Measurements from ENCODE around the gene PACRG.

PACRG gene

GRCh38 chr6:163063561-163063960 is 335.8 kb downstream of the PACRG start:
- H3K4me3 ChIP-seq (ENCODE audit: low read depth in 1 of 2, low read length in 2 of 2): no peak overlapping the region
- H3K9me3 ChIP-seq (ENCODE audit: low read length): no peaks in the 10 kb centered on the region
- no peaks in the 10 kb centered on the region for H3K27me3 ChIP-seq (ENCODE audit: control insufficient read depth in 1 of 2, insufficient read depth in 2 of 2, low read length in 2 of 2)
- H3K27ac ChIP-seq (ENCODE audit: low read depth, low read length): no peak overlapping the region
- H3K9ac ChIP-seq (ENCODE audit: low read length): no peak overlapping the region
- H3K4me1 ChIP-seq (ENCODE audit: insufficient read depth, low read length): no peaks in the 10 kb centered on the region
- H3K36me3 ChIP-seq (ENCODE audit: insufficient read depth, low read length): no peaks in the 10 kb centered on the region

- no peaks in the 10 kb centered on the region for H3K36me3 ChIP-seq (ENCODE audit: insufficient read depth, low read length)
- no peak overlapping the region for H3K27ac ChIP-seq (ENCODE audit: low read depth, low read length)
- H3K9ac ChIP-seq (ENCODE audit: low read length): no peak overlapping the region
These were observed 336.6 kb downstream of the PACRG start for GRCh38 chr6:163064397-163064796.

GRCh38 chr6:163066200-163066599 is 338.4 kb downstream of the PACRG start:
- Histone ChIP-seq H3K4me1 (ENCODE audit: insufficient read depth, low read length) (no peaks in the 10 kb centered on the region), H3K27ac (ENCODE audit: low read depth, low read length) (no peak overlapping the region), H3K9me3 (ENCODE audit: low read length) (no peaks in the 10 kb centered on the region), H3K4me3 (ENCODE audit: low read depth in 1 of 2, low read length in 2 of 2) (no peak overlapping the region), H3K9ac (ENCODE audit: low read length) (no peak overlapping the region), H3K27me3 (ENCODE audit: control insufficient read depth in 1 of 2, insufficient read depth in 2 of 2, low read length in 2 of 2) (no peaks in the 10 kb centered on the region), H3K36me3 (ENCODE audit: insufficient read depth, low read length) (no peaks in the 10 kb centered on the region)

More at GRCh38 chr6:163064397-163064796, 336.6 kb downstream of the PACRG start:
- H3K9me3 ChIP-seq (ENCODE audit: low read length): no peaks in the 10 kb centered on the region
- no peak overlapping the region for H3K4me3 ChIP-seq (ENCODE audit: low read depth in 1 of 2, low read length in 2 of 2)
- no peaks in the 10 kb centered on the region for H3K4me1 ChIP-seq (ENCODE audit: insufficient read depth, low read length)
- H3K27me3 ChIP-seq (ENCODE audit: control insufficient read depth in 1 of 2, insufficient read depth in 2 of 2, low read length in 2 of 2): no peaks in the 10 kb centered on the region

- Histone ChIP-seq H3K9me3 (ENCODE audit: low read length) (no peaks in the 10 kb centered on the region), H3K27me3 (ENCODE audit: control insufficient read depth in 1 of 2, insufficient read depth in 2 of 2, low read length in 2 of 2) (no peaks in the 10 kb centered on the region), H3K36me3 (ENCODE audit: insufficient read depth, low read length) (no peaks in the 10 kb centered on the region), H3K9ac (ENCODE audit: low read length) (no peak overlapping the region), H3K27ac (ENCODE audit: low read depth, low read length) (no peak overlapping the region), H3K4me3 (ENCODE audit: low read depth in 1 of 2, low read length in 2 of 2) (no peak overlapping the region), H3K4me1 (ENCODE audit: insufficient read depth, low read length) (no peaks in the 10 kb centered on the region)
These were observed 349.4 kb downstream of the PACRG start for GRCh38 chr6:163077134-163077533.

- Histone ChIP-seq H3K27me3 (ENCODE audit: control insufficient read depth in 1 of 2, insufficient read depth in 2 of 2, low read length in 2 of 2) (no peaks in the 10 kb centered on the region), H3K36me3 (ENCODE audit: insufficient read depth, low read length) (no peaks in the 10 kb centered on the region), H3K4me3 (ENCODE audit: low read depth in 1 of 2, low read length in 2 of 2) (no peak overlapping the region), H3K9me3 (ENCODE audit: low read length) (no peaks in the 10 kb centered on the region), H3K27ac (ENCODE audit: low read depth, low read length) (no peak overlapping the region), H3K4me1 (ENCODE audit: insufficient read depth, low read length) (no peaks in the 10 kb centered on the region), H3K9ac (ENCODE audit: low read length) (no peak overlapping the region)
These were observed 350.9 kb downstream of the PACRG start for GRCh38 chr6:163078712-163079111.

GRCh38 chr6:163080228-163080627 is 352.5 kb downstream of the PACRG start:
- Histone ChIP-seq H3K4me1 (ENCODE audit: insufficient read depth, low read length) (no peaks in the 10 kb centered on the region), H3K36me3 (ENCODE audit: insufficient read depth, low read length) (no peaks in the 10 kb centered on the region), H3K9ac (ENCODE audit: low read length) (no peak overlapping the region), H3K27me3 (ENCODE audit: control insufficient read depth in 1 of 2, insufficient read depth in 2 of 2, low read length in 2 of 2) (no peaks in the 10 kb centered on the region), H3K9me3 (ENCODE audit: low read length) (no peaks in the 10 kb centered on the region), H3K4me3 (ENCODE audit: low read depth in 1 of 2, low read length in 2 of 2) (no peak overlapping the region), H3K27ac (ENCODE audit: low read depth, low read length) (no peak overlapping the region)

- Histone ChIP-seq H3K4me1 (ENCODE audit: insufficient read depth, low read length) (no peaks in the 10 kb centered on the region), H3K9ac (ENCODE audit: low read length) (no peak overlapping the region), H3K27me3 (ENCODE audit: control insufficient read depth in 1 of 2, insufficient read depth in 2 of 2, low read length in 2 of 2) (no peaks in the 10 kb centered on the region), H3K4me3 (ENCODE audit: low read depth in 1 of 2, low read length in 2 of 2) (no peak overlapping the region), H3K36me3 (ENCODE audit: insufficient read depth, low read length) (no peaks in the 10 kb centered on the region), H3K9me3 (ENCODE audit: low read length) (no peaks in the 10 kb centered on the region), H3K27ac (ENCODE audit: low read depth, low read length) (no peak overlapping the region)
These were observed 355.4 kb downstream of the PACRG start for GRCh38 chr6:163083141-163083540.

GRCh38 chr6:163085426-163085825 is 357.7 kb downstream of the PACRG start:
- Histone ChIP-seq H3K27ac (ENCODE audit: low read depth, low read length) (no peak overlapping the region), H3K9me3 (ENCODE audit: low read length) (no peaks in the 10 kb centered on the region), H3K4me1 (ENCODE audit: insufficient read depth, low read length) (no peaks in the 10 kb centered on the region), H3K9ac (ENCODE audit: low read length) (no peak overlapping the region), H3K4me3 (ENCODE audit: low read depth in 1 of 2, low read length in 2 of 2) (no peak overlapping the region), H3K36me3 (ENCODE audit: insufficient read depth, low read length) (no peaks in the 10 kb centered on the region), H3K27me3 (ENCODE audit: control insufficient read depth in 1 of 2, insufficient read depth in 2 of 2, low read length in 2 of 2) (no peaks in the 10 kb centered on the region)

- no peak overlapping the region for H3K27ac ChIP-seq (ENCODE audit: low read depth, low read length)
These were observed 358.3 kb downstream of the PACRG start for GRCh38 chr6:163085861-163086623.

GRCh38 chr6:163086624-163086920 is 358.8 kb downstream of the PACRG start:
- Histone ChIP-seq H3K27ac (ENCODE audit: low read depth, low read length) (no peak overlapping the region), H3K27me3 (ENCODE audit: control insufficient read depth in 1 of 2, insufficient read depth in 2 of 2, low read length in 2 of 2) (no peaks in the 10 kb centered on the region), H3K9me3 (ENCODE audit: low read length) (no peaks in the 10 kb centered on the region), H3K9ac (ENCODE audit: low read length) (no peak overlapping the region), H3K4me1 (ENCODE audit: insufficient read depth, low read length) (no peaks in the 10 kb centered on the region), H3K36me3 (ENCODE audit: insufficient read depth, low read length) (no peaks in the 10 kb centered on the region), H3K4me3 (ENCODE audit: low read depth in 1 of 2, low read length in 2 of 2) (no peak overlapping the region)

More at GRCh38 chr6:163085861-163086623, 358.3 kb downstream of the PACRG start:
- Histone ChIP-seq H3K4me1 (ENCODE audit: insufficient read depth, low read length) (no peaks in the 10 kb centered on the region), H3K4me3 (ENCODE audit: low read depth in 1 of 2, low read length in 2 of 2) (no peak overlapping the region), H3K27me3 (ENCODE audit: control insufficient read depth in 1 of 2, insufficient read depth in 2 of 2, low read length in 2 of 2) (no peaks in the 10 kb centered on the region), H3K9me3 (ENCODE audit: low read length) (no peaks in the 10 kb centered on the region), H3K36me3 (ENCODE audit: insufficient read depth, low read length) (no peaks in the 10 kb centered on the region), H3K9ac (ENCODE audit: low read length) (no peak overlapping the region)

- no peak overlapping the region for H3K4me3 ChIP-seq (ENCODE audit: low read depth in 1 of 2, low read length in 2 of 2)
- H3K4me1 ChIP-seq (ENCODE audit: insufficient read depth, low read length): no peaks in the 10 kb centered on the region
- no peaks in the 10 kb centered on the region for H3K27me3 ChIP-seq (ENCODE audit: control insufficient read depth in 1 of 2, insufficient read depth in 2 of 2, low read length in 2 of 2)
- no peaks in the 10 kb centered on the region for H3K36me3 ChIP-seq (ENCODE audit: insufficient read depth, low read length)
- H3K27ac ChIP-seq (ENCODE audit: low read depth, low read length): no peak overlapping the region
- no peaks in the 10 kb centered on the region for H3K9me3 ChIP-seq (ENCODE audit: low read length)
- H3K9ac ChIP-seq (ENCODE audit: low read length): no peak overlapping the region
These were observed 360.2 kb downstream of the PACRG start for GRCh38 chr6:163087981-163088380.

GRCh38 chr6:163092876-163093275 is 365.1 kb downstream of the PACRG start:
- no peaks in the 10 kb centered on the region for H3K9me3 ChIP-seq (ENCODE audit: low read length)
- H3K27me3 ChIP-seq (ENCODE audit: control insufficient read depth in 1 of 2, insufficient read depth in 2 of 2, low read length in 2 of 2): no peaks in the 10 kb centered on the region
- H3K4me3 ChIP-seq (ENCODE audit: low read depth in 1 of 2, low read length in 2 of 2): no peak overlapping the region
- no peak overlapping the region for H3K27ac ChIP-seq (ENCODE audit: low read depth, low read length)
- H3K9ac ChIP-seq (ENCODE audit: low read length): no peak overlapping the region
- H3K4me1 ChIP-seq (ENCODE audit: insufficient read depth, low read length): no peaks in the 10 kb centered on the region
- no peaks in the 10 kb centered on the region for H3K36me3 ChIP-seq (ENCODE audit: insufficient read depth, low read length)

All from muscle layer of colon (tissue), 2 donors.